Stomach (tissue), 9 donors: Measurements from ENCODE around the gene ACAD8. TPM values are rescaled to one million over a fixed set of nuclear protein-coding genes. Genes with fewer than 3 reads are reported as not detected.

ENCODE experiments used
- DNase-seq, 2 donors: peaks; one replicate each; pipeline versions ENCODE4 v3.0.0 to v3.0.0-alpha.2; 2013 to 2019
- H3K27ac ChIP-seq, 5 donors: fragments of 200-600 bp in 4 of 5; sonication (generic) in 4 of 5; one replicate each; pipeline ENCODE4 v1.5.1; 2013 to 2019; ENCODE audit warnings: mild to moderate bottlenecking in 1 of 5, moderate library complexity in 1 of 5
- H3K27me3 ChIP-seq, 3 donors: fragments of 200-600 bp; sonication (generic); one replicate each; pipeline ENCODE4 v1.5.1; 2017 to 2019; ENCODE audit warnings: mixed run types in 1 of 3
- H3K36me3 ChIP-seq, 4 donors: fragments of 200-600 bp; sonication (generic); 1 replicate in 3 of 4; 2 replicates in 1 of 4; pipeline ENCODE4 v1.5.1; 2016 to 2019
- H3K4me1 ChIP-seq, 4 donors: fragments of 200-600 bp; sonication (generic); one replicate each; pipeline ENCODE4 v1.5.1; 2016 to 2019
- H3K4me3 ChIP-seq, 4 donors: fragments of 200-600 bp; sonication (generic) in 3 of 4; one replicate each; pipeline ENCODE4 v1.5.1; 2016 to 2019; ENCODE audit warnings: mild to moderate bottlenecking in 1 of 4
- H3K9me3 ChIP-seq, 4 donors: fragments of 200-600 bp; sonication (generic); one replicate each; pipeline ENCODE4 v1.5.1; 2016 to 2019
- CTCF ChIP-seq, 7 experiments: fragments of 450-650 bp in 4 of 7; fragments of 200-600 bp in 3 of 7; sonication (generic) in 3 of 7; IDR thresholded peaks; one replicate each; pipeline ENCODE4 v1.5.1; 2016 to 2019; ENCODE audit warnings: antibody characterized with exemption in 7 of 7, control low read depth in 2 of 7, mild to moderate bottlenecking in 1 of 7
- EP300 ChIP-seq: sonication (generic); formaldehyde crosslinking; IDR thresholded peaks from one replicate; pipeline ENCODE4 v1.6.1; 2017; ENCODE audit warnings: antibody characterized with exemption
- POLR2A ChIP-seq, 4 donors: fragments of 450-650 bp; IDR thresholded peaks; one replicate each; pipeline ENCODE4 v1.6.1; 2016; ENCODE audit warnings: antibody characterized with exemption in 4 of 4, control low read depth in 2 of 4, mild to moderate bottlenecking in 1 of 4, moderate library complexity in 1 of 4
- POLR2AphosphoS5 ChIP-seq, 3 donors: sonication (generic); formaldehyde crosslinking; IDR thresholded peaks; one replicate each; pipeline ENCODE4 v1.6.1; 2016; ENCODE audit warnings: antibody characterized with exemption in 3 of 3
- WGBS, 5 donors: extraction: QIAGEN DNeasy Blood & Tissue Kit in 3 of 5; methylation state at CpG; one replicate each; pipeline versions ENCODE4 v1.1.5 to v1.1.7; 2013 to 2018; 5-methylcytosine and 5-hydroxymethylcytosine counted together
- intact Hi-C: fragments of 100-400 bp; cut with DNase I; formaldehyde crosslinking; loops from one replicate; pipeline ENCODE4 v1.15.1; 2023; ENCODE audit warnings: low total_unique reads
- polyA plus RNA-seq, 3 donors: library from polyadenylated mRNA; stranded (reverse); fragments of 200-250 nt; gene quantifications; one replicate each; pipeline ENCODE4 v1.2.3, GENCODE V29; 2013
- total RNA-seq, 5 donors: library from RNA; depleted of rRNA; stranded (reverse); fragments of >200 nt; gene quantifications; one replicate each; pipeline versions ENCODE4 v1.1.0 to v1.2.3, GENCODE V29; 2014 to 2016
- donor health status: healthy with polysubstance abuse.
- donor health status: Bipolar disorder and iron deficiency.
- donor health status: healthy.

ACAD8 gene
- total and polyA plus RNA-seq, 8 donors = 15.1 to 44.6 (median 26.5) TPM

- H3K27me3 ChIP-seq = peaks cover 0 to 16% (median 0%) of the 10 kb centered on the region in 3 donors
- intact Hi-C loops = no loop called here
- H3K9me3 ChIP-seq = peaks cover 0 to 10% (median 8%) of the 10 kb centered on the region in 4 donors
- H3K4me3 ChIP-seq = no peak overlapping the region
- no peaks in the 10 kb centered on the region for H3K4me1 ChIP-seq
- TF ChIP-seq POLR2AphosphoS5 (IDR thresholded peaks at IDR 0.05) = no peak
- TF ChIP-seq CTCF (IDR thresholded peaks at IDR 0.05) = no peak
- no peak for TF ChIP-seq POLR2A (IDR thresholded peaks at IDR 0.05)
- TF ChIP-seq EP300 = no peak
- H3K36me3 ChIP-seq = no peaks in the 10 kb centered on the region
- 83 to 91% (median 87%) methylated on average over 6 to 12 of the region's 12 CpGs for WGBS, 5 donors
- DNase-seq = no peak
- H3K27ac ChIP-seq = no peak overlapping the region
Observed at GRCh38 chr11:134312223-134312622, 58.9 kb downstream of the ACAD8 start.

GRCh38 chr11:134312807-134313206, 59.4 kb downstream of the ACAD8 start:
- no peak for TF ChIP-seq EP300
- no peak for TF ChIP-seq POLR2A (IDR thresholded peaks at IDR 0.05)
- DNase-seq = no peak
- no peak overlapping the region for H3K27ac ChIP-seq
- H3K4me3 ChIP-seq = no peak overlapping the region
- peaks cover 0 to 13% (median 11%) of the 10 kb centered on the region in 4 donors for H3K9me3 ChIP-seq
- WGBS, 5 donors = 61 to 80% (median 74%) methylated on average over 5 of the region's 5 CpGs
- H3K27me3 ChIP-seq = peaks cover 0 to 16% (median 0%) of the 10 kb centered on the region in 3 donors
- intact Hi-C loops = no loop called here
- no peaks in the 10 kb centered on the region for H3K36me3 ChIP-seq
- H3K4me1 ChIP-seq = no peaks in the 10 kb centered on the region

GRCh38 chr11:134313379-134313778, 60.0 kb downstream of the ACAD8 start:
- no peak for DNase-seq
- Histone ChIP-seq H3K36me3 (no peaks in the 10 kb centered on the region), H3K27me3 (peaks cover 0 to 16% (median 0%) of the 10 kb centered on the region in 3 donors), H3K4me3 (no peak overlapping the region), H3K4me1 (no peaks in the 10 kb centered on the region), H3K27ac (no peak overlapping the region), H3K9me3 (peaks cover 0 to 16% (median 13%) of the 10 kb centered on the region in 4 donors)
- intact Hi-C loops = no loop called here
- 85 to 95% (median 90%) methylated on average over 8 to 10 of the region's 10 CpGs for WGBS, 5 donors
- TF ChIP-seq EP300 (no peak), CTCF (IDR thresholded peaks at IDR 0.05) (no peak), POLR2AphosphoS5 (IDR thresholded peaks at IDR 0.05) (no peak), POLR2A (IDR thresholded peaks at IDR 0.05) (no peak)

- H3K36me3 ChIP-seq = no peaks in the 10 kb centered on the region
- no peak overlapping the region for H3K27ac ChIP-seq
- intact Hi-C loops = no loop called here
- peaks cover 0 to 16% (median 13%) of the 10 kb centered on the region in 4 donors for H3K9me3 ChIP-seq
- H3K27me3 ChIP-seq = peaks cover 0 to 16% (median 0%) of the 10 kb centered on the region in 3 donors
- DNase-seq = no peak
- 82 to 93% (median 87%) methylated on average over 9 of the region's 9 CpGs for WGBS, 5 donors
- H3K4me1 ChIP-seq = no peaks in the 10 kb centered on the region
- TF ChIP-seq POLR2A (IDR thresholded peaks at IDR 0.05) (no peak), EP300 (no peak), POLR2AphosphoS5 (IDR thresholded peaks at IDR 0.05) (no peak), CTCF (IDR thresholded peaks at IDR 0.05) (no peak)
- no peak overlapping the region for H3K4me3 ChIP-seq
Observed at GRCh38 chr11:134313821-134314607, 60.6 kb downstream of the ACAD8 start.

Other genes with a start within 250 kb of the ACAD8 start
- 10 to 100 TPM; 18.5 to 83.4 (median 44.2) TPM for gene JAM3, start 184.5 kb upstream of the ACAD8 start, total RNA-seq
- 10 to 100 TPM in 1 of 3 donors, 1 to 10 TPM in 2; 4.0 to 10.8 (median 5.7) TPM for gene JAM3, start 184.5 kb upstream of the ACAD8 start, polyA plus RNA-seq
- gene NCAPD3, start 29.6 kb upstream of the ACAD8 start, total RNA-seq = 10 to 100 TPM in 4 of 5 donors, 1 to 10 TPM in 1; 3.5 to 27.8 (median 19.2) TPM
- gene NCAPD3, start 29.6 kb upstream of the ACAD8 start, polyA plus RNA-seq = 1 to 10 TPM; 3.3 to 6.4 (median 4.0) TPM
- gene VPS26B, start 28.9 kb upstream of the ACAD8 start, total RNA-seq = 10 to 100 TPM; 11.7 to 90.4 (median 28.5) TPM
- 10 to 100 TPM; 15.6 to 19.7 (median 18.5) TPM for gene VPS26B, start 28.9 kb upstream of the ACAD8 start, polyA plus RNA-seq
- 10 to 100 TPM in 4 of 5 donors, 1 to 10 TPM in 1; 4.6 to 56.2 (median 19.1) TPM for gene THYN1, start 216 bp upstream of the ACAD8 start, total RNA-seq
- 10 to 100 TPM; 42.0 to 62.1 (median 49.5) TPM for gene THYN1, start 216 bp upstream of the ACAD8 start, polyA plus RNA-seq
- gene GLB1L3, start 22.8 kb downstream of the ACAD8 start, total RNA-seq = not detected
- gene GLB1L3, start 22.8 kb downstream of the ACAD8 start, polyA plus RNA-seq = under 1 TPM in 1 of 3 donors, not detected in 2; 0.08 TPM
- gene GLB1L2, start 78.4 kb downstream of the ACAD8 start, total RNA-seq = 10 to 100 TPM in 2 of 5 donors, 1 to 10 TPM in 3; 4.7 to 19.2 (median 9.1) TPM
- 1 to 10 TPM; 2.1 to 4.2 (median 2.8) TPM for gene GLB1L2, start 78.4 kb downstream of the ACAD8 start, polyA plus RNA-seq
- 10 to 100 TPM in 3 of 5 donors, not detected in 2; 21.0 to 34.4 (median 25.8) TPM for gene B3GAT1, start 158.7 kb downstream of the ACAD8 start, total RNA-seq
- 10 to 100 TPM in 2 of 3 donors, 1 to 10 TPM in 1; 5.3 to 16.3 (median 12.6) TPM for gene B3GAT1, start 158.7 kb downstream of the ACAD8 start, polyA plus RNA-seq